A549 treated with Hydrocortisone at 1 μM for 4 hours (cell line): ENCODE data around the gene PAGR1. TPM values are rescaled to one million over a fixed set of nuclear protein-coding genes. Genes with fewer than 3 reads are reported as not detected.

Experiments
- total RNA-seq: library from RNA; stranded (reverse); fragments of 200-300 nt; extraction: Qiagen RNA extraction; gene quantifications from 5 replicates; pipeline ENCODE4 v1.2.3, GENCODE V29; 2022

PAGR1 gene
- 38.6 to 43.2 TPM (median 40.7 TPM) in 5 replicates for total RNA-seq

GRCh38 chr16:29815793-29816693 lies at the start of gene PAGR1:
Gene PAGR1 (plus strand): TSS chr16:29816152. CDS start chr16:29816526, 374 bp downstream.

GRCh38 chr16:29777576-29778350 lies 38.2 kb upstream of the PAGR1 start, which contains the start of gene ZG16:
Gene ZG16 (plus strand): TSS chr16:29778256. CDS start chr16:29779267, 1,011 bp downstream.

GRCh38 chr16:29790183-29790948 lies 25.6 kb upstream of the PAGR1 start, which contains the start of gene KIF22:
Gene KIF22 (plus strand): TSS chr16:29790751. CDS start chr16:29790760, 9 bp downstream.

GRCh38 chr16:29806099-29806579 lies 9.8 kb upstream of the PAGR1 start, which contains the start of gene MAZ:
Gene MAZ (plus strand): TSS chr16:29806529. CDS start chr16:29806702, 173 bp downstream.

GRCh38 chr16:29811896-29812665 lies 3.9 kb upstream of the PAGR1 start, which contains the start of gene PRRT2:
Gene PRRT2 (plus strand): TSS chr16:29812193. CDS start chr16:29813055, 862 bp downstream.

GRCh38 chr16:29820271-29820701 lies 4.3 kb downstream of the PAGR1 start, which contains the start of gene MVP:
Gene MVP (plus strand): TSS chr16:29820462. CDS start chr16:29830550, 10,088 bp downstream.

GRCh38 chr16:29862884-29863668 lies 47.1 kb downstream of the PAGR1 start, which contains the start of gene CDIPT:
Gene CDIPT (minus strand): TSS chr16:29863226. CDS start chr16:29862857, 369 bp downstream.

Other genes starting within 250 kb of the PAGR1 start
- gene SPN, start 152.9 kb upstream of the PAGR1 start, total RNA-seq, result 0.02 TPM in 1 of 5 replicates, not detected in the others
- 0.53 to 0.90 TPM (median 0.87 TPM) in 5 replicates for gene QPRT, start 137.0 kb upstream of the PAGR1 start, total RNA-seq
- gene C16orf54, start 70.2 kb upstream of the PAGR1 start, total RNA-seq, result not detected in 5 replicates
- not detected in 5 replicates for gene ZG16, start 37.9 kb upstream of the PAGR1 start, total RNA-seq
- gene KIF22, start 25.4 kb upstream of the PAGR1 start, total RNA-seq, result 86.4 to 92.6 TPM (median 90.5 TPM) in 5 replicates
- 160 to 170 TPM (median 168 TPM) in 5 replicates for gene MAZ, start 9.6 kb upstream of the PAGR1 start, total RNA-seq
- 0.26 to 0.52 TPM (median 0.31 TPM) in 5 replicates for gene PRRT2, start 4.0 kb upstream of the PAGR1 start, total RNA-seq
- gene MVP, start 4.3 kb downstream of the PAGR1 start, total RNA-seq, result 131 to 146 TPM (median 140 TPM) in 5 replicates
- 67.9 to 92.6 TPM (median 87.4 TPM) in 5 replicates for gene CDIPT, start 47.1 kb downstream of the PAGR1 start, total RNA-seq
- gene SEZ6L2, start 83.4 kb downstream of the PAGR1 start, total RNA-seq, result 18.2 to 22.4 TPM (median 20.4 TPM) in 5 replicates
- gene ASPHD1, start 84.3 kb downstream of the PAGR1 start, total RNA-seq, result 15.8 to 26.9 TPM (median 23.3 TPM) in 5 replicates
- 12.0 to 15.5 TPM (median 13.9 TPM) in 5 replicates for gene KCTD13, start 110.1 kb downstream of the PAGR1 start, total RNA-seq
- 83.5 to 102 TPM (median 96.1 TPM) in 5 replicates for gene TMEM219, start 145.9 kb downstream of the PAGR1 start, total RNA-seq
- 28.0 to 31.9 TPM (median 30.9 TPM) in 5 replicates for gene TAOK2, start 157.7 kb downstream of the PAGR1 start, total RNA-seq
- 14.5 to 17.7 TPM (median 15.5 TPM) in 5 replicates for gene HIRIP3, start 179.5 kb downstream of the PAGR1 start, total RNA-seq
- 94.8 to 122 TPM (median 102 TPM) in 5 replicates for gene INO80E, start 180.1 kb downstream of the PAGR1 start, total RNA-seq
- 1.5 to 2.5 TPM (median 2.0 TPM) in 5 replicates for gene DOC2A, start 194.9 kb downstream of the PAGR1 start, total RNA-seq
- gene C16orf92, start 207.0 kb downstream of the PAGR1 start, total RNA-seq, result not detected in 5 replicates
- 0.18 to 0.43 TPM (median 0.32 TPM) in 5 replicates for gene TLCD3B, start 215.1 kb downstream of the PAGR1 start, total RNA-seq
- 1,622 to 1,806 TPM (median 1,747 TPM) in 5 replicates for gene ALDOA, start 249.6 kb downstream of the PAGR1 start, total RNA-seq